PC-3 (cell line): Measurements from ENCODE around the gene RTL5. TPM values are rescaled to one million over a fixed set of nuclear protein-coding genes. Genes with fewer than 3 reads are reported as not detected.

Experiments used
- ATAC-seq: fragments of 200-7000 bp; cut with Tn5 transposase; 2 replicates; pipeline ENCODE4 v1.9.1; 2020; ENCODE audit warnings: mild to moderate bottlenecking, moderate library complexity
- BruUV-seq: library from RNA; stranded (reverse); fragments of 400-500 nt; replicated peaks from 2 replicates; lab custom pipeline; 2021; lab: Mats Ljungman, UMichigan
- CTCF ChIA-PET: fragments of 300-600 bp; sonication (Branson Sonifier 250); formaldehyde crosslinking; loops from one replicate; lab custom pipeline; 2022; ENCODE audit warnings: antibody characterized with exemption; lab: Charles Lee
- POLR2A ChIA-PET: fragments of 300-600 bp; sonication (Branson Sonifier 250); formaldehyde crosslinking; loops from one replicate; lab custom pipeline; 2022; ENCODE audit warnings: antibody characterized with exemption; ENCODE audit not compliant: unreplicated experiment; lab: Charles Lee
- DNase-seq: peaks from one replicate; pipeline ENCODE4 v3.0.0-alpha.2; 2015
- H2AFZ ChIP-seq: fragments of 300-600 bp; sonication (generic); 2 replicates; pipeline ENCODE4 v1.6.0; 2016; ENCODE audit warnings: antibody characterized with exemption, low read length
- H3F3A ChIP-seq: fragments of 300-600 bp; sonication (generic); one replicate; pipeline ENCODE4 v1.6.0; 2017; ENCODE audit warnings: antibody characterized with exemption, low read length, control low read depth, mild to moderate bottlenecking; ENCODE audit not compliant: unreplicated experiment
- H3K27ac ChIP-seq: fragments of 300-600 bp; sonication (generic); 2 replicates; pipeline ENCODE4 v1.5.1; 2016; ENCODE audit warnings: mild to moderate bottlenecking, low read length
- H3K27me3 ChIP-seq: fragments of 300-600 bp; sonication (generic); 2 replicates; pipeline ENCODE4 v1.6.1; 2016; ENCODE audit warnings: low read length, mixed read lengths
- H3K36me3 ChIP-seq: fragments of 300-600 bp; sonication (generic); 2 replicates; pipeline ENCODE4 v1.6.1; 2016; ENCODE audit warnings: low read depth, mixed run types, low read length, mixed read lengths
- H3K4me1 ChIP-seq: fragments of 300-600 bp; sonication (generic); 2 replicates; pipeline ENCODE4 v1.5.1; 2016; ENCODE audit warnings: low read length; ENCODE audit not compliant: insufficient read depth
- H3K4me2 ChIP-seq: fragments of 300-600 bp; sonication (generic); 2 replicates; pipeline ENCODE4 v1.6.0; 2016; ENCODE audit warnings: low read length
- H3K4me3 ChIP-seq: fragments of 300-600 bp; sonication (generic); 2 replicates; pipeline ENCODE4 v1.5.1; 2016; ENCODE audit warnings: mild to moderate bottlenecking, low read length, mixed read lengths
- H3K79me2 ChIP-seq: fragments of 300-600 bp; sonication (generic); 2 replicates; pipeline ENCODE4 v1.6.1; 2017; ENCODE audit warnings: low read length, mixed read lengths
- H3K9ac ChIP-seq: fragments of 300-600 bp; sonication (generic); 2 replicates; pipeline ENCODE4 v1.6.0; 2016; ENCODE audit warnings: mild to moderate bottlenecking, low read length
- H3K9me2 ChIP-seq: fragments of 300-600 bp; sonication (generic); replicated peaks from 2 replicates; pipeline ENCODE4 v1.6.1; 2016; ENCODE audit warnings: mixed run types, low read length, mixed read lengths
- H3K9me3 ChIP-seq: fragments of 300-600 bp; sonication (generic); 2 replicates; pipeline ENCODE4 v1.6.1; 2016; ENCODE audit warnings: low read length, mixed read lengths
- H4K20me1 ChIP-seq: fragments of 300-600 bp; sonication (generic); 2 replicates; pipeline ENCODE4 v1.6.1; 2016; ENCODE audit warnings: low read length, mixed read lengths
- CTCF ChIP-seq: fragments of 300-600 bp; sonication (generic); conservative IDR thresholded peaks from 2 replicates; pipeline ENCODE4 v1.5.1; 2017; ENCODE audit warnings: antibody characterized with exemption, low read depth, mild to moderate bottlenecking, low read length
- EZH2 ChIP-seq: fragments of 300-600 bp; sonication (generic); IDR thresholded peaks from one replicate; pipeline ENCODE4 v1.6.1; 2017; ENCODE audit warnings: antibody characterized with exemption, mild to moderate bottlenecking, low read length; ENCODE audit not compliant: unreplicated experiment
- EZH2phosphoT487 ChIP-seq: fragments of 300-600 bp; sonication (generic); IDR thresholded peaks from 2 replicates; pipeline ENCODE4 v1.6.1; 2018; ENCODE audit warnings: mild to moderate bottlenecking, antibody characterized with exemption, low read length, borderline replicate concordance
- intact Hi-C: fragments of 100-400 bp; cut with micrococcal nuclease; formaldehyde crosslinking; loops from 2 replicates; pipeline ENCODE4 v1.9.0; 2023
- total RNA-seq: library from RNA; depleted of rRNA; stranded (reverse); fragments of >200 nt; gene quantifications from 2 replicates; pipeline ENCODE4 v1.2.3, GENCODE V29; 2014

The RTL5 gene
- total RNA-seq, 1 experiment from 2014 or later, result 0.40 TPM

DNA sequence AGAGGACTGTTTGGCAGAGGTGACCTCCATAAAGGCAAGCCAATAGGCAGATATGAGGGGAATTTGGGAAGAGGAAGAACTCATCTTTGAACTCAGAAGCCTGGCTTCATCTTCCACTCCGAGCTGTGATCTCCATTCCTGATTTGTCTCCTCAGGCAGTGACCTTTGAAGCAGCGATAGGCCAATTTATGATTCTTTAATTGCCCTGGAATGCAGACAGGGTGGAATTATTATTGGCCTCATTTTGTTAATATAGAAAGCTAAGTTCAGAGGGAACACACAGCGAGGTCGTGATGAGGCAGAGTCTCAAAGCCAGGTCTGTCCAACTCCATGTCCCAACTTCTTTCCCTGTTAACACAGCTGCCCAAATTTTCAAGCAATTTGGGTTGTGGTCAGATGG lies 16.9 kb downstream of the RTL5 start:
- DNase-seq, result no peak
- Histone ChIP-seq H4K20me1 (no peaks in the 10 kb centered on the region), H3K9ac (no peak overlapping the region), H3F3A (no peaks in the 10 kb centered on the region), H3K27ac (no peak overlapping the region), H3K27me3 (no peaks in the 10 kb centered on the region), H3K4me1 (no peaks in the 10 kb centered on the region), H3K4me3 (no peak overlapping the region), H3K79me2 (no peaks in the 10 kb centered on the region), H3K9me3 (no peaks in the 10 kb centered on the region), H3K36me3 (no peaks in the 10 kb centered on the region), H2AFZ (no peak overlapping the region), H3K4me2 (no peak overlapping the region), H3K9me2 (no peaks in the 10 kb centered on the region)
- TF ChIP-seq EZH2phosphoT487 (no peak), CTCF (no peak), EZH2 (no peak)
- CTCF ChIA-PET, result no interaction called here
- POLR2A ChIA-PET, result no interaction called here
- BruUV-seq, result no TSS peak
- ATAC-seq, result no peak
- intact Hi-C loops, result no loop called here

DNA sequence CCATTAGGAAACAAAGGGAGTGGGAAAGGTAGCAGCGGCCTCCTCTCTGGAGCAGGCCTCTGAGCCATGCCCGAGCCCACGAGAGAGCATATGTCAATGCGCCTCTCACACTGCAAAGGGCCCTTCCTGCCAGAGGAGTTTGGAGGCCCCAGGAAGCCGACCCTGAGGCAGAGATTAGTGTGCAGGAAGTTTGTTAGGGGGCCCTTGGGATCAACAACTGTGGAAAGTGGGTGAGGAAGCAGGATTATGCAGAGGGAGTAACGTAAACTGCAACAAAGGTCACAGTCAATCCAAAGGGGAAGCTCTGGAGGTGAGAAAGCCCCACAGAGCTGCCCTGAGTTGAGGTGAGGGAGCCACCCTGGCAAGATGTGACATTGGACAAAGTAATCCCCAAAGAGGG lies 17.4 kb downstream of the RTL5 start:
- no TSS peak for BruUV-seq
- no peak overlapping the region for H3K27ac ChIP-seq
- POLR2A ChIA-PET, result no interaction called here

GRCh38 chrX:72113461-72113860 lies 18.3 kb downstream of the RTL5 start:
- Histone ChIP-seq H3K4me2 (no peak overlapping the region), H3K9me2 (no peaks in the 10 kb centered on the region), H3K36me3 (no peaks in the 10 kb centered on the region), H3K9ac (no peak overlapping the region), H3K79me2 (no peaks in the 10 kb centered on the region), H3K9me3 (no peaks in the 10 kb centered on the region), H2AFZ (no peak overlapping the region), H3K27me3 (no peaks in the 10 kb centered on the region), H3K27ac (no peak overlapping the region), H3K4me1 (no peaks in the 10 kb centered on the region), H4K20me1 (no peaks in the 10 kb centered on the region), H3F3A (no peaks in the 10 kb centered on the region), H3K4me3 (no peak overlapping the region)
- TF ChIP-seq EZH2phosphoT487 (no peak), CTCF (no peak)
- no peak for ATAC-seq
- POLR2A ChIA-PET, result no interaction called here
- DNase-seq, result no peak
- CTCF ChIA-PET, result no interaction called here
- BruUV-seq, result no TSS peak
- intact Hi-C loops, result no loop called here

More for the DNA sequence above, 17.4 kb downstream of the RTL5 start:
- H3K4me3 ChIP-seq, result no peak overlapping the region
- no peaks in the 10 kb centered on the region for H3K9me2 ChIP-seq
- H3K9ac ChIP-seq, result no peak overlapping the region
- intact Hi-C loops, result no loop called here
- H3K27me3 ChIP-seq, result no peaks in the 10 kb centered on the region
- no peaks in the 10 kb centered on the region for H3K9me3 ChIP-seq
- no peaks in the 10 kb centered on the region for H4K20me1 ChIP-seq
- TF ChIP-seq EZH2, result no peak
- TF ChIP-seq EZH2phosphoT487, result no peak
- no peak for TF ChIP-seq CTCF
- DNase-seq, result no peak
- H3K4me2 ChIP-seq, result no peak overlapping the region
- H3F3A ChIP-seq, result no peaks in the 10 kb centered on the region
- H2AFZ ChIP-seq, result no peak overlapping the region
- H3K4me1 ChIP-seq, result no peaks in the 10 kb centered on the region
- no peaks in the 10 kb centered on the region for H3K36me3 ChIP-seq
- no peak for ATAC-seq
- CTCF ChIA-PET, result no interaction called here
- no peaks in the 10 kb centered on the region for H3K79me2 ChIP-seq
